SJSA1 (cell line): ENCODE results near the gene EMILIN2. TPM values are rescaled to one million over a fixed set of nuclear protein-coding genes. Genes with fewer than 3 reads are reported as not detected.
A peak's percentile ranks its signal among the peaks of the same experiment; 100 is the strongest.
"Not testable (repeated sequence)": the region's sequence is repeated elsewhere in the genome, so short reads cannot be mapped to it uniquely, and the experiment has no call there.

Experiments
- DNase-seq, 2 experiments: peaks; one replicate each; pipeline ENCODE4 v3.0.0-alpha.2; 2015 to 2020; ENCODE audit warnings: low spot score in 2 of 2, low read depth in 1 of 2
- H3K27ac ChIP-seq: fragments of 250-450 bp; sonication (Bioruptor Pico); 2 replicates; pipeline ENCODE4 v1.5.1; 2020; ENCODE audit warnings: mild to moderate bottlenecking, moderate library complexity
- H3K27me3 ChIP-seq: fragments of 250-450 bp; sonication (Bioruptor Pico); replicated peaks from 2 replicates; pipeline ENCODE4 v1.5.1; 2020; ENCODE audit warnings: mild to moderate bottlenecking, moderate library complexity
- H3K36me3 ChIP-seq: fragments of 250-450 bp; sonication (Bioruptor Pico); 2 replicates; pipeline ENCODE4 v1.5.1; 2020; ENCODE audit warnings: mild to moderate bottlenecking
- H3K4me1 ChIP-seq: fragments of 250-450 bp; sonication (Bioruptor Pico); replicated peaks from 2 replicates; pipeline ENCODE4 v1.6.1; 2021; ENCODE audit warnings: mild to moderate bottlenecking
- H3K4me3 ChIP-seq: fragments of 250-450 bp; sonication (Bioruptor Pico); 2 replicates; pipeline ENCODE4 v1.5.1; 2020; ENCODE audit warnings: mild to moderate bottlenecking
- H3K9me3 ChIP-seq: fragments of 250-450 bp; sonication (Bioruptor Pico); replicated peaks from 2 replicates; pipeline ENCODE4 v1.5.1; 2020; ENCODE audit warnings: mild to moderate bottlenecking
- total RNA-seq: library from RNA; depleted of rRNA; stranded (reverse); fragments of >200 nt; shearing (Covaris generic); gene quantifications from 2 replicates; pipeline ENCODE4 v1.2.3, GENCODE V29; 2014; rRNA removed

The EMILIN2 gene
- 22.7 and 28.9 TPM in 2 replicates for total RNA-seq

- H3K4me3 ChIP-seq: peak within 1 kb of the TSS; percentile 34
- peaks cover 22% of the 10 kb centered on the region for H3K4me1 ChIP-seq
- peaks cover 56% of the 10 kb centered on the region for H3K27me3 ChIP-seq
- no peaks in the 10 kb centered on the region for H3K36me3 ChIP-seq
- DNase-seq: peak; percentile 49 to 56
- no peak within 1 kb of the TSS for H3K27ac ChIP-seq
- no peaks in the 10 kb centered on the region; the same call in 1 of the 2 replicates for H3K9me3 ChIP-seq
Observed at GRCh38 chr18:2846636-2847316, at the start of gene EMILIN2. TSS of gene EMILIN2 (plus strand) at chr18:2847006. CDS start at chr18:2847189, 183 bp downstream.

- H3K36me3 ChIP-seq: peaks cover 62% of the 10 kb centered on the region
Observed at GRCh38 chr18:2797951-2798350, 48.9 kb upstream of the EMILIN2 start.

DNA sequence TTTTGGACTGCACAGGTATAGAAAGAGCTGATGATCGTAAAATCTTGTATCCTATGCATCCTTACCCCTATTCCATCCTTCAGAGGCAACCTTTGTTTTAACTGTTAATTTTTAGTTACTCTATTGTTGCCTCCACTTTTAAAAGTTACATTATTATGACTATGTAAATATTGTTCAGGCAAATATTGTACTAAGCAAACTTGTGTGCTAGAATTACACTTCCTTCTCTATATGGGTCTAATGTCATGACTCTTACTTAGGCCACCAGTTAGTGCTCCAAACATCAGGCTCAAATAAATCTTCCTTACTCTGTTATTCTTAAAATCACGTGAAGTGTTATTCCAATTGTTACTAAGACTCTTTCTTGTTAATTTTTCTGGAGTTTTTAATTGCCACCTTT is 47.4 kb upstream of the EMILIN2 start:
- Histone ChIP-seq H3K27ac (no peak overlapping the region), H3K9me3 (no peaks in the 10 kb centered on the region), H3K4me3 (no peak overlapping the region), H3K27me3 (no peaks in the 10 kb centered on the region), H3K4me1 (no peaks in the 10 kb centered on the region), H3K36me3 (peaks cover 67% of the 10 kb centered on the region)
- no peak for DNase-seq

More at GRCh38 chr18:2797951-2798350, 48.9 kb upstream of the EMILIN2 start:
- no peaks in the 10 kb centered on the region for H3K4me1 ChIP-seq
- no peaks in the 10 kb centered on the region for H3K9me3 ChIP-seq
- H3K4me3 ChIP-seq: no peak overlapping the region
- no peaks in the 10 kb centered on the region for H3K27me3 ChIP-seq
- no peak overlapping the region for H3K27ac ChIP-seq
- no peak for DNase-seq

DNA sequence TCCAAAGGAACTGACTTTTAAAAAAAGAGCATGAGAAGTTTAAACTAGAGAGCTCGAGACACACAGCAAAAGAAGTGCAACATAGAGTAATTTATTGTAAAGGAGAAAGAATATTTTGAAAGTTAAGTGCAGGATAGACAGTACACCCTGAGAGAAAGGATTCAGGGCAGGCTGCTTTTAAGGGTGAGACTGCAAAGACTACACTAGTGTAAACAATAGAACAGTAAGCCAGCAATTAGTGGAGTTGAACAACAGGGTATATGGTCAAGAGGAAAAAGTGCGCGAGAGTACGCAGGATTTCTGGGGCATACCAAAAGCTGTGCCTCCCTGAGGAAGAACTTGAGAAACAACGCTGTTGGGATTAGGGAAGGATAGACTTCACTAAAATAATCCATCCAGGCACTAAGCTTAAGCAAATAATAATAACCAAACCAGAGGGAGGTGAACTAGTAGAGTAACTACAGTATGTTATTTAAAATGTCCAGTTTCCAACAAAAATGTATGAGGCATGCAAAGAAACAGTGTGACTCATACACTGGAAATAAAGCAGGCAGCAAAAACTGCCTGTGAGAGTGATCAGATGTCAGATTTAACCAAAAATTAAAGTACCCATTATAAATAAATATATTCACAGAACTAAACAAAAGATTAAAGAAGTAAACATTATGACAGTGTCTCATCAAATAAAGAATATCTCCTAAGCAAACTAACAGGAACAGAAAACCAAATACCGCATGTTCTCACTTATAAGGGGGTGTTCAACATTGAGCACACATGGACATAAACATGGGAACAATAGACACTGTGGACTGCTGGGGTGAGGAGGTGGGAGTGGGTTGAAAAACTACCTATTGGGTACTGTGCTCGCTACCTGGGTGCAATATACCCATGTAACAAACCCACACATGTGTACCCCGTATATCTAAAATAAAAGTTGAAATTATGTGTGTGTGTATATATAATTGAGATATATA is 40.5 kb upstream of the EMILIN2 start:
- no peaks in the 10 kb centered on the region for H3K9me3 ChIP-seq
- H3K4me3 ChIP-seq: no peak overlapping the region
- peaks cover 14% of the 10 kb centered on the region for H3K4me1 ChIP-seq
- no peaks in the 10 kb centered on the region for H3K27me3 ChIP-seq
- peak in 1 of 2 experiments; percentile 54 for DNase-seq
- peaks cover 15% of the 10 kb centered on the region for H3K36me3 ChIP-seq
- no peak overlapping the region for H3K27ac ChIP-seq

- not testable (repeated sequence) for H3K36me3 ChIP-seq, H3K9me3 ChIP-seq, DNase-seq, H3K4me3 ChIP-seq, H3K27ac ChIP-seq, H3K27me3 ChIP-seq
- H3K4me1 ChIP-seq: peaks cover 14% of the 10 kb centered on the region
Observed at GRCh38 chr18:2808640-2809039, 38.2 kb upstream of the EMILIN2 start.

- not testable (repeated sequence) for H3K9me3 ChIP-seq, H3K27me3 ChIP-seq, H3K4me3 ChIP-seq, H3K27ac ChIP-seq, H3K36me3 ChIP-seq, DNase-seq
- peaks cover 14% of the 10 kb centered on the region for H3K4me1 ChIP-seq
Observed at GRCh38 chr18:2809666-2810183, 37.1 kb upstream of the EMILIN2 start.

DNA sequence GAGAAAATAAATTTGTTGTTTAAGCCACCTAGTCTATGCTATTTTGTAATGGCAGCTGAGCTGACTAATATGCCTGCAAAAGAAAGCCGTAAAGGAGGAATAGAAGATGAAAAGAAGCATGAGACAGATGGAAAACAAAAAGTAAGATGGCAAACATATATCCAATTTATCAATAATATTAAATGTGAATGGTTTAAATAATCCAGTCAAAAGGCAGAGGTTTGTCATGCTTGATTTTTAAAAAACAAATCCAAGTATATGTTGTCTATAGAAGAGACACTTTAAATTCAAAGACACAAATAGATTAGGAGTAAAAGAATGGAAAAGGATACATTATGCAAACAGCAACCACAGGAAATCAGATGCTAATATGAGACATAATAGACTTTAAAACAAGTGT is 35.4 kb upstream of the EMILIN2 start:
- Histone ChIP-seq H3K36me3 (no peaks in the 10 kb centered on the region), H3K9me3 (peaks cover 3% of the 10 kb centered on the region; the same call in 1 of the 2 replicates), H3K27me3 (no peaks in the 10 kb centered on the region), H3K4me3 (no peak overlapping the region), H3K4me1 (peaks cover 2% of the 10 kb centered on the region), H3K27ac (no peak overlapping the region)
- DNase-seq: no peak

GRCh38 chr18:2814928-2815327 is 31.9 kb upstream of the EMILIN2 start:
- H3K27me3 ChIP-seq: no peaks in the 10 kb centered on the region
- H3K27ac ChIP-seq: no peak overlapping the region
- DNase-seq: no peak
- H3K36me3 ChIP-seq: no peaks in the 10 kb centered on the region
- H3K4me1 ChIP-seq: no peaks in the 10 kb centered on the region
- no peak overlapping the region for H3K4me3 ChIP-seq
- peaks cover 5% of the 10 kb centered on the region; the same call in 1 of the 2 replicates for H3K9me3 ChIP-seq

GRCh38 chr18:2818281-2818680 is 28.5 kb upstream of the EMILIN2 start:
- no peak for DNase-seq
- no peak overlapping the region for H3K4me3 ChIP-seq
- H3K4me1 ChIP-seq: no peaks in the 10 kb centered on the region
- no peaks in the 10 kb centered on the region for H3K36me3 ChIP-seq
- no peaks in the 10 kb centered on the region for H3K27me3 ChIP-seq
- H3K9me3 ChIP-seq: peaks cover 5% of the 10 kb centered on the region; the same call in 1 of the 2 replicates
- H3K27ac ChIP-seq: no peak overlapping the region

DNA sequence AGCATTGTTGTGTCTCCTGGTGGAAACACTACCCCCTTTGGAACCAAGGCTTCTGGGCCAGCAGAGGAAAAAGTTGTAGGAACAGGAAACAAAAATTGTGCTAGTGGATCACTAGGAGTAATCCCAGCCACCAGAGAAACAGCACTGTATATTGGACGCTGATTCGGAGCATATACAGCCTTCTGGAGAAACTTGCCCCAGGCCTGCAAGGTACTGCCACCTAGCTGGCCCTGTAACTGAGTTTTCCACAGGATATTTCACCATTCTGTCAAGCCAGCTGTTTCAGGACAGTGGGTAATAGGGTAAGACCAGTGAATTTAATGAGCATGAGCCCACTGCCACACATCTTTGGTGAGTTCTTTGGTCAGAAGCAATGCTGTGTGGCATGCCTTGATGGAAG is 25.1 kb upstream of the EMILIN2 start:
- no peaks in the 10 kb centered on the region for H3K27me3 ChIP-seq
- H3K9me3 ChIP-seq: 0 out of 2 replicates have a peak, but pooled peaks cover 2% of the 10 kb centered on the region
- no peak overlapping the region for H3K27ac ChIP-seq
- H3K36me3 ChIP-seq: no peaks in the 10 kb centered on the region
- no peak for DNase-seq
- no peak overlapping the region for H3K4me3 ChIP-seq
- no peaks in the 10 kb centered on the region for H3K4me1 ChIP-seq

GRCh38 chr18:2822213-2822921 is 24.4 kb upstream of the EMILIN2 start:
- no peaks in the 10 kb centered on the region for H3K27me3 ChIP-seq
- no peaks in the 10 kb centered on the region for H3K4me1 ChIP-seq
- no peak overlapping the region for H3K27ac ChIP-seq
- DNase-seq: no peak
- H3K36me3 ChIP-seq: no peaks in the 10 kb centered on the region
- H3K9me3 ChIP-seq: 0 out of 2 replicates have a peak, but pooled peaks cover 2% of the 10 kb centered on the region
- no peak overlapping the region for H3K4me3 ChIP-seq

DNA sequence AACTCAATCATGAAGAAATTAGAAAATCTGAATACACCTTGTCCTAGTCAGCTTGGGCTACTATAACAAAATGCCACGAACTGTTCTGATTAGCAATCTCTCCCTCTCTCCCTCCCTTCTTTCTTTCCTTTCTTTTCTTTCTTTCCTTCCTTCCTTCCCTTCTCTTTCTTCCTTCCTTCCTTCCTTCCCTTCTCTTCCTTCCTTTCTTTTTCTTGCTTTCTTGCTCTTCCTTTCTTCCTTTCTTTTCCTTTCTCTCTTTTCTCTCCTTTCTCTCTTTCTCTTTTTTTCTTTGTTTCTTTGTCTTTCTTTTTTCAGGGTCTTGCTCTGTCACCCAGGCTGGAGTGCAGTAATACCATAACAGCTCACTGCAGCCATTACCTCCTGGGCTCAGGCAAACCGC is 23.6 kb upstream of the EMILIN2 start:
- Histone ChIP-seq H3K4me3 (no peak overlapping the region), H3K9me3 (no peaks in the 10 kb centered on the region), H3K4me1 (no peaks in the 10 kb centered on the region), H3K36me3 (no peaks in the 10 kb centered on the region), H3K27me3 (no peaks in the 10 kb centered on the region), H3K27ac (no peak overlapping the region)
- no peak for DNase-seq

- H3K4me3 ChIP-seq: no peak overlapping the region
- H3K9me3 ChIP-seq: no peaks in the 10 kb centered on the region
- no peaks in the 10 kb centered on the region for H3K36me3 ChIP-seq
- H3K27me3 ChIP-seq: no peaks in the 10 kb centered on the region
- H3K27ac ChIP-seq: no peak overlapping the region
- DNase-seq: no peak
- H3K4me1 ChIP-seq: no peaks in the 10 kb centered on the region
Observed at GRCh38 chr18:2823966-2824365, 22.8 kb upstream of the EMILIN2 start.
